Heart left ventricle (tissue), 13 donors: ENCODE results near the gene POMT1.

Experiments used
- POLR2A ChIP-seq, 2 donors: fragments of 450-650 bp; IDR thresholded peaks; one replicate each; pipeline ENCODE4 v1.6.1; 2017; ENCODE audit warnings: antibody characterized with exemption in 2 of 2, mild to moderate bottlenecking in 2 of 2, moderate library complexity in 2 of 2
- TF ChIP-seq, protein P1 (sequence below), 12 donors: fragments of 200-600 bp; sonication (generic) in 4 of 12; IDR thresholded peaks; one replicate each; pipeline versions ENCODE4 v1.5.0 to v1.8.0; 2018 to 2022; ENCODE audit warnings: antibody characterized with exemption in 12 of 12, mild to moderate bottlenecking in 5 of 12
- donor health status: ischemic (EF 13 %, LVEDD 7.1; RV severe dilation, severe dysfunction).
- donor health status: DM: no; HTN: yes; CAD: no.
- donor health status: DM: no; HTN: no; CAD: no.
- donor health status: ischemic (EF 25% LVEDD 6.9; RV normal size, moderate dysfunction).
- donor health status: ischemic (EF 25% LVEDD 5.7; RV mildly dilated, moderate dysfunction).
- donor health status: ischemic (EF 35%, LVEDD 5.7; RV mildly dilated, moderate dysfunction).
- donor health status: nonischemic (EF 11% LVEDD 7.7; RV severe dilation, severe dysfunction).
- donor health status: DM: yes; HTN: yes; CAD: no.
- donor health status: PGD.
- donor health status: ischemic (EF 29% LVEDD 5.4; RV normal size, mild dysfunction).
- donor health status: nonischemic (EF 23%, LVEDD 6.1; RV moderate dilation, normal function).

DNA sequence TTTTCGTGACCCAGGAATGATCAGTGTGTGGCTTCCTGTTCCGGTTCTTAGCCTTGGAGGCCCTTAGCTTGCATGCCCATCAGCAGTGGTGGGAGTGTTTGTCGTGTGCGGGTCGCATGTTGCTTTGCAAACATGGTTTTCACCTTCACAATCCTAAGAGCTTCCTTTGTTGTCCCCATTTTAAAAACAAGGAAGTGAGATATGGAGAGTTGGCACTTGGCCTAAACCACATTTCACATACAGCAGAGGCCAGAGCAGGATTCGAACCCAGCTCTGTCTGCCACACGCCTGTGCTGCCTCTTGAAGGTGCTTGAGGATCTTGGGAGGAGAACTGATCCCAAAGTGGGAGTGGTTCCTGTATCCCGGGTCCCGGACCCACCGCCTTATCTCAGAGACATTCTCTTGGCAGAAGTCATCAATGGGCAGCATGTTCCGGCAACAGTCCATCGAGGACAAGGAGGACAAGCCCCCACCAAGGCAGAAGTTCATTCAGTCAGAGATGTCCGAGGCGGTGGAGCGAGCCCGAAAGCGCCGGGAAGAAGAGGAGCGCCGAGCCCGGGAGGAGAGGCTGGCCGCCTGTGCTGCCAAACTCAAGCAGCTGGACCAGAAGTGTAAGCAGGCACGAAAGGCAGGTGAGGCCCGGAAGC, 38.2 kb upstream of the POMT1 start:
- TF ChIP-seq, protein P1, sequence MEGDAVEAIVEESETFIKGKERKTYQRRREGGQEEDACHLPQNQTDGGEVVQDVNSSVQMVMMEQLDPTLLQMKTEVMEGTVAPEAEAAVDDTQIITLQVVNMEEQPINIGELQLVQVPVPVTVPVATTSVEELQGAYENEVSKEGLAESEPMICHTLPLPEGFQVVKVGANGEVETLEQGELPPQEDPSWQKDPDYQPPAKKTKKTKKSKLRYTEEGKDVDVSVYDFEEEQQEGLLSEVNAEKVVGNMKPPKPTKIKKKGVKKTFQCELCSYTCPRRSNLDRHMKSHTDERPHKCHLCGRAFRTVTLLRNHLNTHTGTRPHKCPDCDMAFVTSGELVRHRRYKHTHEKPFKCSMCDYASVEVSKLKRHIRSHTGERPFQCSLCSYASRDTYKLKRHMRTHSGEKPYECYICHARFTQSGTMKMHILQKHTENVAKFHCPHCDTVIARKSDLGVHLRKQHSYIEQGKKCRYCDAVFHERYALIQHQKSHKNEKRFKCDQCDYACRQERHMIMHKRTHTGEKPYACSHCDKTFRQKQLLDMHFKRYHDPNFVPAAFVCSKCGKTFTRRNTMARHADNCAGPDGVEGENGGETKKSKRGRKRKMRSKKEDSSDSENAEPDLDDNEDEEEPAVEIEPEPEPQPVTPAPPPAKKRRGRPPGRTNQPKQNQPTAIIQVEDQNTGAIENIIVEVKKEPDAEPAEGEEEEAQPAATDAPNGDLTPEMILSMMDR (IDR thresholded peaks at IDR 0.05) = no peak
- no peak for TF ChIP-seq POLR2A (IDR thresholded peaks at IDR 0.05)
